Hepatocyte (in vitro differentiated cells): ENCODE measurements around the gene CCNK. TPM values are rescaled to one million over a fixed set of nuclear protein-coding genes. Genes with fewer than 3 reads are reported as not detected.

Experiments used
- DNase-seq: peaks from one replicate; pipeline ENCODE4 v3.0.0-alpha.2; 2016; ENCODE audit warnings: low spot score
- H2AFZ ChIP-seq: fragments of 200-600 bp; sonication (generic); 2 replicates; pipeline ENCODE4 v1.6.0; 2016; ENCODE audit warnings: antibody characterized with exemption, mild to moderate bottlenecking
- H3K27ac ChIP-seq: fragments of 200-600 bp; sonication (generic); 2 replicates; pipeline ENCODE4 v1.5.1; 2016; ENCODE audit warnings: mild to moderate bottlenecking
- H3K27me3 ChIP-seq: fragments of 200-600 bp; sonication (generic); 2 replicates; pipeline ENCODE4 v1.6.1; 2016
- H3K36me3 ChIP-seq: fragments of 200-600 bp; sonication (generic); replicated peaks from 2 replicates; pipeline ENCODE4 v1.5.1; 2016; ENCODE audit warnings: low read depth; ENCODE audit not compliant: insufficient read depth
- H3K4me1 ChIP-seq: fragments of 200-600 bp; sonication (generic); 2 replicates; pipeline ENCODE4 v1.5.1; 2016; ENCODE audit warnings: mild to moderate bottlenecking, moderate library complexity; ENCODE audit not compliant: insufficient read depth
- H3K4me2 ChIP-seq: fragments of 200-600 bp; sonication (generic); 2 replicates; pipeline ENCODE4 v1.6.0; 2016
- H3K4me3 ChIP-seq: fragments of 200-600 bp; sonication (generic); 2 replicates; pipeline ENCODE4 v1.5.1; 2016; ENCODE audit warnings: mild to moderate bottlenecking
- H3K79me2 ChIP-seq: fragments of 200-600 bp; sonication (generic); 2 replicates; pipeline ENCODE4 v1.6.0; 2017; ENCODE audit warnings: mild to moderate bottlenecking
- H3K9me2 ChIP-seq: fragments of 200-600 bp; sonication (generic); replicated peaks from 2 replicates; pipeline ENCODE4 v1.6.0; 2017; ENCODE audit warnings: mild to moderate bottlenecking; ENCODE audit not compliant: insufficient read depth
- H3K9me3 ChIP-seq: fragments of 200-600 bp; sonication (generic); 2 replicates; pipeline ENCODE4 v1.5.1; 2016; ENCODE audit warnings: low read depth, mild to moderate bottlenecking
- H4K20me1 ChIP-seq: fragments of 200-600 bp; sonication (generic); 2 replicates; pipeline ENCODE4 v1.6.0; 2016; ENCODE audit warnings: mild to moderate bottlenecking; ENCODE audit not compliant: insufficient read depth, poor library complexity, severe bottlenecking
- CTCF ChIP-seq: fragments of 200-600 bp; sonication (generic); IDR thresholded peaks from 2 replicates; pipeline ENCODE4 v1.5.1; 2016; ENCODE audit warnings: antibody characterized with exemption, mild to moderate bottlenecking; ENCODE audit not compliant: poor library complexity
- EZH2 ChIP-seq: fragments of 200-600 bp; sonication (generic); IDR thresholded peaks from 2 replicates; pipeline ENCODE4 v1.6.1; 2016; ENCODE audit warnings: antibody characterized with exemption, mild to moderate bottlenecking, borderline replicate concordance
- EZH2phosphoT487 ChIP-seq: fragments of 200-600 bp; sonication (generic); IDR thresholded peaks from one replicate; pipeline ENCODE4 v1.6.1; 2018; ENCODE audit warnings: antibody characterized with exemption, mild to moderate bottlenecking, low read depth, moderate library complexity; ENCODE audit not compliant: unreplicated experiment, severe bottlenecking
- WGBS: methylation state at CpG from one replicate; pipeline ENCODE4 v1.1.6; 2016; ENCODE audit warnings: low lambda C conversion rate; ENCODE audit errors: missing lambda C conversion rate; 5-methylcytosine and 5-hydroxymethylcytosine counted together
- polyA plus RNA-seq: library from polyadenylated mRNA; unstranded; fragments of >200 nt; fragmentation: Nextera tagmentation; extraction: Ambion mirVana; gene quantifications from 2 replicates; pipeline ENCODE4 v1.2.1, GENCODE V29; 2016
- total RNA-seq: library from RNA; depleted of rRNA; stranded (reverse); fragments of >200 nt; gene quantifications from 2 replicates; pipeline ENCODE4 v1.2.3, GENCODE V29; 2014

CCNK gene
- total and polyA plus RNA-seq, 2 experiments from 2014 or later, result 11.1 to 15.6 TPM

GRCh38 chr14:99497341-99497740 is 16.1 kb downstream of the CCNK start:
- no peak overlapping the region for H3K4me2 ChIP-seq
- H4K20me1 ChIP-seq, result peaks cover 11% of the 10 kb centered on the region
- H3K27ac ChIP-seq, result no peak overlapping the region
- no peak overlapping the region for H3K4me3 ChIP-seq
- H3K79me2 ChIP-seq, result peaks cover 29% of the 10 kb centered on the region
- H3K27me3 ChIP-seq, result no peaks in the 10 kb centered on the region
- no peaks in the 10 kb centered on the region for H3K4me1 ChIP-seq
- TF ChIP-seq CTCF, result no peak
- no peak for TF ChIP-seq EZH2
- no peak for TF ChIP-seq EZH2phosphoT487
- no peaks in the 10 kb centered on the region for H3K36me3 ChIP-seq
- no peak for DNase-seq
- 96% methylated on average over 2 of the region's 2 CpGs for WGBS
- H3K9me2 ChIP-seq, result no peaks in the 10 kb centered on the region
- H2AFZ ChIP-seq, result no peak overlapping the region
- H3K9me3 ChIP-seq, result no peaks in the 10 kb centered on the region

DNA sequence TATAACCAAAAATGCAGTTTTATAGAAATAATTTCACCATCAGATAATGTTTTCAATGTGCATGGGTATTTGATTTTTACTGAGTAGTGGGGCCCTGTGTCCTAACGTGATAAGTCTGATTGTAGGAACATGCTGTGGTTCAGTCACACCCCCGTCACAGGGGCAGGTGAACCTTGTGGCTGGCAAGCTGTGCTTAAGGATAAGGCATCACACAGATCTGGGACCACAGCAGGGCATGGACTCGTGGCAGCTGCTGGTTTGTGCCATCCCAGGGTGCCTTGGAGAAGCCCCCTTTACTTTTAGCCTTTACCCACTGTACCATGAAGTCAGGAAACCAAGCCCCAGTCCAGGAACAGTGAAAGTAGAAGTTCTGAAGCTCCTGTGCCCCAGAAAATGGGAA is 16.7 kb downstream of the CCNK start:
- H3K36me3 ChIP-seq, result no peaks in the 10 kb centered on the region
- H3K4me2 ChIP-seq, result no peak overlapping the region
- H3K27ac ChIP-seq, result no peak overlapping the region
- H3K27me3 ChIP-seq, result no peaks in the 10 kb centered on the region
- no peaks in the 10 kb centered on the region for H3K9me2 ChIP-seq
- TF ChIP-seq EZH2, result no peak
- TF ChIP-seq EZH2phosphoT487, result no peak
- no peak for TF ChIP-seq CTCF
- peaks cover 24% of the 10 kb centered on the region for H3K79me2 ChIP-seq
- H3K4me1 ChIP-seq, result no peaks in the 10 kb centered on the region
- peaks cover 6% of the 10 kb centered on the region for H4K20me1 ChIP-seq
- 100% methylated on average over 3 of the region's 3 CpGs for WGBS
- H3K4me3 ChIP-seq, result no peak overlapping the region
- H2AFZ ChIP-seq, result no peak overlapping the region
- no peaks in the 10 kb centered on the region for H3K9me3 ChIP-seq
- no peak for DNase-seq

DNA sequence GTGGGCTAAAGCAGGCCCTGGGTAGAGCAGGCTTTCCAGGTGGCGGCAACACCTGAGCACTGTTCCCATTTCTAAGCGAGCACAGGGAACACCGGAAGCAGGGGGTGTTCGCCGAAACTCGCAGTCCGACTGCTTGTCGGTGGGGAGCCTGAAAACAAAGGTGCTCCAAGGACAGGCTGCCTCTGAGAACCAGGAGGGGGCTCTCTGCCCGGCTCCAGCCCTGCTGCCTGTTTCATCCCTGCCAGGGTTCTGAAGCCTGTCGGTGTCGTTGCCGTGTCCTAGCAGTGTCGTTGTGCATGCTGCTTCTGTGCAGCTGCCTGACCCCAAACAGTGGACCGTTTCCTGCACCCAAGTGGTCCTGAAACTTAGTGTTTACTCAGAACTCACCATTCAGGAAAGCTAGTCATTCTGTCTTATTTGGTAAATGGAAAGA is 21.8 kb downstream of the CCNK start:
- 86% methylated on average over 14 of the region's 14 CpGs for WGBS
- H3K4me1 ChIP-seq, result no peaks in the 10 kb centered on the region
- no peaks in the 10 kb centered on the region for H3K9me2 ChIP-seq
- no peak for DNase-seq
- H3K4me3 ChIP-seq, result no peak overlapping the region
- no peaks in the 10 kb centered on the region for H3K36me3 ChIP-seq
- H3K4me2 ChIP-seq, result no peak overlapping the region
- no peak overlapping the region for H3K27ac ChIP-seq
- H3K27me3 ChIP-seq, result no peaks in the 10 kb centered on the region
- peaks cover 2% of the 10 kb centered on the region for H3K79me2 ChIP-seq
- TF ChIP-seq EZH2phosphoT487 (no peak), CTCF (no peak), EZH2 (no peak)
- H3K9me3 ChIP-seq, result no peaks in the 10 kb centered on the region
- no peak overlapping the region for H2AFZ ChIP-seq
- H4K20me1 ChIP-seq, result no peaks in the 10 kb centered on the region
